Mesothelial cell of epicardium (in vitro differentiated cells): ENCODE results near the gene CABYR. TPM values are rescaled to one million over a fixed set of nuclear protein-coding genes. Genes with fewer than 3 reads are reported as not detected.
A peak's percentile ranks its signal among the peaks of the same experiment; 100 is the strongest.

ENCODE experiments used
- DNase-seq, 2 experiments: peaks; one replicate each; pipeline ENCODE4 v3.0.0; 2021; ENCODE audit warnings: low spot score in 2 of 2; ENCODE audit not compliant: unreplicated experiment in 2 of 2
- H3K27ac Mint-ChIP-seq: 2 replicates; pipeline ENCODE4 v1.8.0; 2021; ENCODE audit warnings: mixed read lengths
- H3K27me3 Mint-ChIP-seq: 2 replicates; pipeline ENCODE4 v1.8.0; 2021; ENCODE audit warnings: low read depth, mixed read lengths
- H3K36me3 Mint-ChIP-seq: 2 replicates; pipeline ENCODE4 v1.8.0; 2021; ENCODE audit warnings: mixed read lengths
- H3K4me1 Mint-ChIP-seq: 2 replicates; pipeline ENCODE4 v1.8.0; 2021; ENCODE audit warnings: mixed read lengths
- H3K4me3 Mint-ChIP-seq: 2 replicates; pipeline ENCODE4 v1.8.0; 2021; ENCODE audit warnings: mild to moderate bottlenecking, moderate library complexity, mixed read lengths
- H3K9me3 Mint-ChIP-seq: 2 replicates; pipeline ENCODE4 v1.8.0; 2021; ENCODE audit warnings: mixed read lengths
- total RNA-seq: library from RNA; stranded (reverse); gene quantifications from 3 replicates; pipeline ENCODE4 v1.2.1, GENCODE V29; 2021
- TF ChIP-seq, protein P1 (sequence below): fragments of 200-600 bp; sonication (generic); IDR thresholded peaks from one replicate; pipeline ENCODE4 v1.5.0; 2021; ENCODE audit warnings: antibody characterized with exemption; ENCODE audit not compliant: unreplicated experiment

The CABYR gene
- total RNA-seq, 1 donor from 2014 or later, result 13.7 TPM

DNA sequence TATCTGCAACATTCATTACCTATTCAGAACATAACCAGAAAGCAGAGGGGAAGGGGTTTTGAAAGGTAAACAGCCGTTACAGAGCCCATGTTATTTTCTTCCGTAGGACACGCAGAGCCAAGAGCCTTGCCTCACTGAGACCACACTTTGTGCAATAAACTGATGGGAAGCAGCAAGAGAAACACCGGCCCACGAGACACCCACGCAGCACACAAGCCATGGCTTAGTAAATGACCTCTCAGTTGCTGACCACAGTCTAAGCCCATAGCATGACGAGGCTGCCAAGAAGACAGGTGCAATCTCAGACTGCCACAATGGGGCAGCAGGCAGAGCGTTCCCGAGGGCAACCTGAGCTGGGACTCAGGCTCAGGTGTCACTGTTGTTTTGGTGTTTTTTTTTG lies 59.6 kb downstream of the CABYR start:
- H3K4me1 Mint-ChIP-seq, result peaks cover 16% of the 10 kb centered on the region
- TF ChIP-seq, protein P1, sequence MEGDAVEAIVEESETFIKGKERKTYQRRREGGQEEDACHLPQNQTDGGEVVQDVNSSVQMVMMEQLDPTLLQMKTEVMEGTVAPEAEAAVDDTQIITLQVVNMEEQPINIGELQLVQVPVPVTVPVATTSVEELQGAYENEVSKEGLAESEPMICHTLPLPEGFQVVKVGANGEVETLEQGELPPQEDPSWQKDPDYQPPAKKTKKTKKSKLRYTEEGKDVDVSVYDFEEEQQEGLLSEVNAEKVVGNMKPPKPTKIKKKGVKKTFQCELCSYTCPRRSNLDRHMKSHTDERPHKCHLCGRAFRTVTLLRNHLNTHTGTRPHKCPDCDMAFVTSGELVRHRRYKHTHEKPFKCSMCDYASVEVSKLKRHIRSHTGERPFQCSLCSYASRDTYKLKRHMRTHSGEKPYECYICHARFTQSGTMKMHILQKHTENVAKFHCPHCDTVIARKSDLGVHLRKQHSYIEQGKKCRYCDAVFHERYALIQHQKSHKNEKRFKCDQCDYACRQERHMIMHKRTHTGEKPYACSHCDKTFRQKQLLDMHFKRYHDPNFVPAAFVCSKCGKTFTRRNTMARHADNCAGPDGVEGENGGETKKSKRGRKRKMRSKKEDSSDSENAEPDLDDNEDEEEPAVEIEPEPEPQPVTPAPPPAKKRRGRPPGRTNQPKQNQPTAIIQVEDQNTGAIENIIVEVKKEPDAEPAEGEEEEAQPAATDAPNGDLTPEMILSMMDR, result no peak
- H3K27me3 Mint-ChIP-seq, result no peaks in the 10 kb centered on the region
- DNase-seq, result no peak
- H3K36me3 Mint-ChIP-seq, result peaks cover 12% of the 10 kb centered on the region
- no peak overlapping the region for H3K27ac Mint-ChIP-seq
- no peak overlapping the region for H3K4me3 Mint-ChIP-seq
- no peaks in the 10 kb centered on the region for H3K9me3 Mint-ChIP-seq

DNA sequence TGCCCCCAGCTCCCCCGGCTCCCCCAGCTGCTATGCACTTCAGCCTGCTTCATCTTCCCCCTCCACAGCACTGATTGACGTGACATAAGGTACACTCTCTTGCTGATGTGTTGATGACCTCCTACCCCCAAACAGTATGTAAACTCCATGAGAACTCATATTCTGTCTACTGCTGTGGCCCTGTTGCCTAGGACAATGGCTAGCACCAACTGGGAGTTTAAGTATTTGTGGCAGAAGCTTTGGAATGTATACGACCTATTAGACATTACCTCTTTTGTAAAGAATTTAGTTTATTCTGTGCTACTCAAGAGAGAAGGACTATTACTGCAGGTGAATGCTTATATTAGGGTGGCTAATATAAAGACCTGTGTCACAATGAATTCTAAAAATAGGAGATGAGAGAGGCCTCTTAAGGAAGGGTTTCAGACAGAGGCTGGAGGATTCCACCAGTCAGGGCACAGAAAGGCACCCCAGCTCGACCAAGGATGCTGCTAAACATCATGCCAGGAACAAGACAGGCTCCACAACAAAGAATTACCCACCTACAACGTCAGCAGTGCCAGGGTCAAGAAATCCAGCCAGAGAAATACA lies 60.6 kb downstream of the CABYR start:
- Mint-ChIP-seq H3K4me1 (peaks cover 16% of the 10 kb centered on the region), H3K4me3 (no peak overlapping the region), H3K27me3 (no peaks in the 10 kb centered on the region), H3K27ac (peak overlapping the region; percentile 65), H3K36me3 (peaks cover 9% of the 10 kb centered on the region), H3K9me3 (no peaks in the 10 kb centered on the region)
- no peak for DNase-seq
- TF ChIP-seq, protein P1, result no peak

DNA sequence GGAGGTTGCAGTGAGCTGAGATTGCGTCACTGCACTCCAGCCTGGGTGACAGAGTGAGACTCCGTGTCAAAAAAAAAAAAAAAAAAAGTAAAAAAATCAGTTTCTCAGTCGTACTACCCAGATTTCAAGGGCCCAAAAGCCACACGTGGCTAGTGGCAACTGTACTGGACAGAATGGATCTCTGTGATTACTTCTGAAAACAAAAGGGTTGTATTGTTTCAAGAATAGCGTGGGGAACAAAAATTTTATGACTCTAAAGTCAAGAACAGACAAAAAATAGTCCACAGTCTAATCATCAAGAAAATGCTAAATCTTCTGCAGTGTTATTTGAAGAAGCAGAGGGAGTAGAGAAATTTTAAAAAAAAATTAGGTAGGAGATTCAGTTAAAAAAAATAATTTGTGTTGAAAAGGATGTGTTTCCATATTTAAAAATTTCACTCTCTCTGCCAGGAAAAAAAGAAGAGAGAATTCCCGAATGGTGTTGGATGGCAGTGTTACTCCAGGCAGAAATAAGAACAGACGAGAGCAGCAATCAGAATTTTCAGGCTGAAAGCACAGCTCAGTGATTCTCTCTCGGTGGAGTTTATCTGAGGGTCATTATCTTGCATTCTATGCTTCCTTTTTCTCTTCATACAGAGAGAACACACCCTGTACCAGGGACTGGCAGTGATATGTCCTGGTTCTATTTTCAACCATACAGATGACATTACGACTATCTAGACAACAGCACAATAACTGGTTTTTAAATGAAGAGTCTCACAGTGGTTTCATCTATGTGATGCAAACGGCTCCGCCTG lies 61.8 kb downstream of the CABYR start:
- peak overlapping the region; percentile 52 for H3K27ac Mint-ChIP-seq
- no peak overlapping the region for H3K4me3 Mint-ChIP-seq
- H3K36me3 Mint-ChIP-seq, result no peaks in the 10 kb centered on the region
- DNase-seq, result no peak
- H3K4me1 Mint-ChIP-seq, result peaks cover 19% of the 10 kb centered on the region
- TF ChIP-seq, protein P1, result no peak
- no peaks in the 10 kb centered on the region for H3K27me3 Mint-ChIP-seq
- H3K9me3 Mint-ChIP-seq, result no peaks in the 10 kb centered on the region

DNA sequence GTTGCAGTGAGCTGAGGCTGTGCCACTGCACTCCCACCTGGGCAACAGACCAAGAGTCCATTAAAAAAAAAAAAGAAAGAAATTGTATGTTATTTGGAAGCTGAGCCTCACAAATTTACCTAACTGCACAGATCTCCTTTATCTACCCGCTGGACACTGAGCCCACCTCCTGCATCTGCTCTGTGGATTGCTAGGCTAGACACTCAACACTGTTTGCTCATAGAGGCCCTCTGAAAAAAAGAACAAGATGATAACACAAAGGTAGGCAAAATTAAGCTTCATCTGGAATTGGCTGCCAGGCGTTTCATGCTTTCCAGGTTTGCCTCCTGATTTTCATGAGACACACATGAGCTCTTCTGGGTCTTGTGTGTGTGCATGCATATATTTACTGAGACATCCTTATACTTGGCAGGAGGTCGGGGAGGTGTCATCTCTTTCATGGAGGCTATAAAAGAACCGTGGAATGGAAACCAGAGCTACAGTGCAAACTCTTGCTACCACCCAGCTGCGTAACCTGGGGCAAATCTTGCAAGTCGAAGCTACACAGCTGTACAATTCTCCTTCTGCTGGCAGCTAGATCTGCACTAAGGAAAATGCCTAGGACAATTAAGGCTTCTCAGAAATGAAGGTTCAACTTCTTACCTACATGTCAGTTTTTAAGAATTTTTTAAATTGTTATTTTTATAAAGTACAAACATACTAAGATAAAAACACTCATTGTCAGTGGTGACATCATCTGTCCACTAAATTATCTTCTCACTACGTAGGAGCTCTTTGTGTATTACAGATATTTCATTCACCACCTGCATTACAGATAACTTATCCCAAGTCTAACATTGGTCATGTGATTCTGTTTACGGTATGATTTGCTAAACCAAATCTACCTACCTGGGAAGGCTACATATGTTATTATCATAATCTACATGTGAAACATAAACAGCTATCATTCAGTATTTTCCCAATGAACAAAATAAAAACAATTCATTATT lies 63.1 kb downstream of the CABYR start:
- TF ChIP-seq, protein P1, result no peak

DNA sequence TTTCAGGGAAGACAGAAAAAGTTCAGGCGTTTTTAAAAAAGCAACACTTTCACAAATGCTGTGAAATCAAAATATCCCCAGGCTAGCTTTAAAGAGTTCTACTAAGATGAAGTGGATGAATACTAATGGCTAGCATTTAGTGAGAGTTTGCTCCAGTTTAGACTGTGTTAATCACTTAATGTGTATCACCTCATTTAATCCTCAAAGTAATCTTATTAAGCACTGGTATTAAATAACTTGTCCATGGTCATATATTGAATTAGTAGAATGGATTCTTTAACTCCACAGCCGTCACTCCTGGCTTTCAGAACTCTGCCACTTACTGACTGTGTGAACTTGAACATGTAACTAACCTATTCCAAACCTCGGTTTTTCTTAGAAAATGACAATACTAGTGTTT lies 66.0 kb downstream of the CABYR start:
- no peak for DNase-seq
- no peak overlapping the region for H3K4me3 Mint-ChIP-seq

More for the DNA sequence above, 63.1 kb downstream of the CABYR start:
- Mint-ChIP-seq H3K4me1 (peaks cover 19% of the 10 kb centered on the region), H3K4me3 (no peak overlapping the region), H3K27me3 (no peaks in the 10 kb centered on the region), H3K36me3 (peaks cover 2% of the 10 kb centered on the region), H3K27ac (no peak overlapping the region), H3K9me3 (no peaks in the 10 kb centered on the region)
- no peak for DNase-seq

More for the DNA sequence above, 66.0 kb downstream of the CABYR start:
- Mint-ChIP-seq H3K4me1 (peaks cover 14% of the 10 kb centered on the region), H3K27ac (no peak overlapping the region), H3K36me3 (peaks cover 10% of the 10 kb centered on the region), H3K27me3 (no peaks in the 10 kb centered on the region), H3K9me3 (peaks cover 5% of the 10 kb centered on the region)
- TF ChIP-seq, protein P1, result no peak
